Measurements from ENCODE around the gene UBE2E2.
"Not testable (repeated sequence)": the region's sequence is repeated elsewhere in the genome, so short reads cannot be mapped to it uniquely, and the experiment has no call there.

UBE2E2 gene

GRCh38 chr3:23202921-23203707 is at the start of gene UBE2E2:
UBE2E2 (plus strand) TSS chr3:23203327.
- DNase-seq (ENCODE audit: low spot score) = peak; percentile 98

DNA sequence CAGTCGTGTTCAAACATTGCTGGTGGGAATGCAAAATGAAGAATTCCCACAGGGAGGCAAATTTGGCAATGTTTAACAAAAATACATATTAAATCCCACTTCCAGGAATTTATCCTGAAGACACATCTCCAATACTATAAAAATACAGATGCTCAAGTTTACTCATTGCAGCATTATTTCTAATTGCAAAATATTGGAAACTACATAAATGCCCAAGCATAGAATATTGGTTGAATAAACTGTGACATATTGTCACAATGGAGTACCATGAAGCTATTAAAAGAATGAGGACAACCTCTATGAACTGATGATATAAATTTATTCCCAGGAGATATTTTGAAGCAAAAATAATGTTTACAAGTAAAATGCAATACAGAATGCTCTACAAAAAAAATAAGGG is 49.7 kb upstream of the UBE2E2 start:
- DNase-seq (ENCODE audit: low spot score) = no peak

- no peak for DNase-seq (ENCODE audit: low spot score)
Observed at GRCh38 chr3:23157331-23157730, 45.8 kb upstream of the UBE2E2 start.

DNA sequence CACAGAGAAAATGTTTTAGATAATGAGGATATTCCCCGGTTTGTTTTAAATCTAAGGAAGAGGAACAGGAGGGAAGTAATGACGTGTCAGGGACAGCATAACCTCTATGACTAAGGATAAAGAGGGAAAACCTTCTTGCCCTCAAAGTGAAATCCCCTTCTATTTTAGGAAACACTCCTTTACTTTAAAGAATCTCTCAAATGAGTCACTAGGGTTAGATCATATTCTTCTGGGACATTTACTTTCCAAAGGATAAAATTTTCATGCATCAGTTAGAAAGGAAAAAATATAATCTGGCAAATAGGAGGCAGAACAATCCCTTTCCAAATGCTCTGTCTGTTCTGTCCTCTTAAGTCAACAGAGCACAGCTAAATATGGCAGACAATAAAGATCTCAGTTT is 43.2 kb upstream of the UBE2E2 start:
- DNase-seq (ENCODE audit: low spot score) = no peak

DNA sequence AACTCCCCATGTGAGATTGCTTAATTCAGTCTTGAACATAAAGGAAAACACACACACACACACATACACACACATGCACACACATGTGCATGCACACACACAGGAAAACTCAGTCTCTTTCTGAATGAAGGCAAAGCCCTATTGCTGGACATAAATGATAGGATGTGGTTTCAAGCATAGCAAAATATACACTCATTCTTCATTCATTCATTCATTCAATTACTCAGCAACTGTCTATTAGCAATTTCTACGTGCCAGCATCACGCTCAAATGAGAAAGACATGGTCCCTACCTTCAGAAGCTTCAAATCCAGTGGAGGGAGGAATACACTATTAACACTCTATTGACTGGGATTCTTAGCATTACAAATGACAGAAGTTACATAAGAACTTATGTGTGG is 41.8 kb upstream of the UBE2E2 start:
- no peak for DNase-seq (ENCODE audit: low spot score)

GRCh38 chr3:23161896-23162570 is 41.1 kb upstream of the UBE2E2 start:
- DNase-seq (ENCODE audit: low spot score) = no peak

DNA sequence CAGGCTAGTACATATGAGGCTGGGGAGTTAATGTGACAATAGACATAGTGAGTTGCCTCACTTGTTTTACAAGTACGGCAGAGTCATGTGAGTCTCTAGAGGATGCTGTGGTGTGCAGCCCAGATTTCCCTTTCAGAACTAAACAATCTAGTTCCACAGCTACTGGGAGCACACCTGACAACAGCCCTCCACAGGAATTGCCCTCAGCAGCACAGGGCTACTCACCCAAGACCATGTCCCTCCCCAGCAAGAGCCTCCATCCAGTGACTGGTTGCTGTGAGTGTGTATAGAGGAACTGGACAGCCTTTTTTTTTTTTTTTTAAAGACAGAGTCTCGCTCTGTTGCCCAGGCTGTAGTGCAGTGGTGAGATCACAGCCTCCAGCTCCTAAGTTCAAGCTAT is 40.2 kb upstream of the UBE2E2 start:
- no peak for DNase-seq (ENCODE audit: low spot score)

- DNase-seq (ENCODE audit: low spot score) = no peak
Observed at GRCh38 chr3:23164746-23165145, 38.4 kb upstream of the UBE2E2 start.

GRCh38 chr3:23165571-23165970 is 37.6 kb upstream of the UBE2E2 start:
- no peak for DNase-seq (ENCODE audit: low spot score)

GRCh38 chr3:23166276-23166675 is 36.9 kb upstream of the UBE2E2 start:
- DNase-seq (ENCODE audit: low spot score) = no peak

DNA sequence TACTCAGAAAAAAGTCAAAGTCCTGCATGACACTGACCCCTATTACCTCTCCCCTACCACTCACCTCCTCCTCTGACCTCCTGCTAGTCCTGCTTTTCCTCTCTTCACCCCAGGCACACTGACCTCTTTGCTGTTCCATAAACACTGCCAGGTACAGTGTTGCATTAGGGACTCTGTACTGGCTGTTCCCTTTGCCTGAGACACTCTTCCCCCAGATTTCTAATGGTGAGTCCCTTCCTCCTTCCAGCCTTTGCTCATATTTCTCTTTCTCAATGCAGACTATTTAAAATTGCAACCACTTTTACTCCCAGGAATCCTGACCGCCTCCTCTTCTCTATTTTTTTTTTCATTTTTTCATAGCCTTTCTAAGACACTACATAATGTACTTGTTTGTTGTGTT is 36.3 kb upstream of the UBE2E2 start:
- DNase-seq (ENCODE audit: low spot score) = no peak

DNA sequence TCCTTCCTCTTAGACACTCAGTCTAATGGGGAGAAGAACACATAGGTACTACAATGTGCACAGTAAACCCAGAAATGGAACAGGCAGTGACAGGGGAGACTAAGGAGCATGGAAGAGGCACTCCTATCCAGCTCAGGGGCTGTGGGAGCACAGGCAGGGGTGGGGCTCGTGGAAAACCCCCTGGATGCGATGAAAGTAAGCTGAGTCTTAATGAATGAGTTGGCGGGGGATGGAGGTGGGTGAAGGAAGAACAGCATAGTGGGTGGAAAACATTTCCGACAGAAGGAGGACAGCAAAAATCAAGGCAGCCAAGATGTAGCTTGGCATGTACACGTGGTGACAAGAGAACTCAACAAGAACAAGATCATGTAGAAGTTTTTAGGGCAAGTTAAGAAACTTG is 33.6 kb upstream of the UBE2E2 start:
- no peak for DNase-seq (ENCODE audit: low spot score)

DNA sequence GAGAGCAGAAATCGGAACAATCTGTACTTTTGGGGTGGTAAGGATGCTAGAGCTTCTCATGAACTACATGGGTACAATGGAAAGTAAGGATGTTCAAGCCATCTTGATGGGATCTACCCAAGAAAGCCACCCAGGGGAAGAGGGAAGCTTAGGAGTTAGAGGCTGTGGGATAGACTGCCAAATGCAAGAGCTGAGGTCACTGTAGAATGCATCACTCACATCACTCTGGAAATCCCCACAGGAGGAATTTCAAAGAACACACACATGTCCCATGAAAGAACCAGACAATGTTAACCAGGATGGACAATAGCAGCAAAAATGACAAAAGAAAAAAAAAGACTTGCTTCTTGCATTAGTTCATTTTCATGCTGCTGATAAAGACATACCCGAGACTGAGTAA is 32.8 kb upstream of the UBE2E2 start:
- DNase-seq (ENCODE audit: low spot score) = no peak

DNA sequence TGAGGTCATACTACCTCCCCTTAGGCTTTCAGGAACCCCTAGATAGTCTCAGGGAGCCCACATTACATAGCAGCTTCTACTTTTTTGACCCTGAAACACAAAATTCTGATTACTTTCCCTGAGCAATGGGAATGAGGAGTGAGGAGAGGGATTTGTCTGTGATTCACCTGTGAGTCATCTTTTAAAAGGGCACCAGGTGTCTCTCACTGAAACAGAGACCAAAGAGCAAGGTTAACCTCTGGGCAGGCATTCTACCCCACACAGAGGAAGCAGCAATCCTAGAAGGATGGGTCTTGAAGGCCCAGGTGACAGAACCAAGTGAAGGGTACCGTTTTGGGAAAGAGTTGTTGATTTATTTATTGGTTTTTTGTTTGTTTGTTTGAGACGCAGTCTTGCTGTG is 31.1 kb upstream of the UBE2E2 start:
- no peak for DNase-seq (ENCODE audit: low spot score)

- DNase-seq (ENCODE audit: low spot score) = peak; percentile 16
Observed at GRCh38 chr3:23174426-23175039, 28.6 kb upstream of the UBE2E2 start.

GRCh38 chr3:23175341-23176083 is 27.6 kb upstream of the UBE2E2 start:
- DNase-seq (ENCODE audit: low spot score) = no peak

- DNase-seq (ENCODE audit: low spot score) = not testable (repeated sequence)
Observed at GRCh38 chr3:23176839-23177238, 26.3 kb upstream of the UBE2E2 start.

DNA sequence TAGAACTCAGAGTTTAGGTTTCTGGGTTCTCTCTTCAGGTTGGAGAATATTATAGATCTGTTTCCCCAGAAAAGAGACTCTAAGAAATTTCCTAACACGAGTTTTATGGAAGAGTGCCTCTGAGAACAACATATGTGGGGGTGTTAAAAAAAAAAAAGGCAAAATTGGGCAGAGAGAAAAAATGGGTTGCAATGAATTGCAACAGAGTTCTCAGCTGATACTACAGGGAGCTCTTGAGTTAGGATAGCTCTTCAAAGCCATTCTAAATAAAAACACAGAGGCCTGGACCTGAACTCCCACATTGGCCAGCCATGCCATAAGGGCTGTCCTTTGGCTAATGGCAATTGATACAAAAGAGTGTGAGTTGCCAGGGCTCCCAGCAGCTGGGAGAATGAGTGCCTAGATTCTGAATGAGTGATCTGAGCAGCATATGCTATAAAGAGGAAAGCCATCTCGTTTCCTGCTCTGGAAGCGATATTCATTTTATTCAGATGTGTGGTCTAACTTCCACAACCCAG is 20.1 kb upstream of the UBE2E2 start:
- no peak for DNase-seq (ENCODE audit: low spot score)

- peak; percentile 70 for DNase-seq (ENCODE audit: low spot score)
Observed at GRCh38 chr3:23183731-23184130, 19.4 kb upstream of the UBE2E2 start.

- no peak for DNase-seq (ENCODE audit: low spot score)
Observed at GRCh38 chr3:23185861-23186260, 17.3 kb upstream of the UBE2E2 start.

GRCh38 chr3:23189187-23189586 is 13.9 kb upstream of the UBE2E2 start:
- DNase-seq (ENCODE audit: low spot score) = no peak

GRCh38 chr3:23192816-23193215 is 10.3 kb upstream of the UBE2E2 start:
- no peak for DNase-seq (ENCODE audit: low spot score)

All from iPS-NIHi11 (cell line).